Measurements from ENCODE around the gene TBC1D22A. TPM values are rescaled to one million over a fixed set of nuclear protein-coding genes. Genes with fewer than 3 reads are reported as not detected.
"Not testable (repeated sequence)": the region's sequence is repeated elsewhere in the genome, so short reads cannot be mapped to it uniquely, and the experiment has no call there.

TBC1D22A gene
- polyA plus RNA-seq, 4 donors, result 17.7 to 26.4 (median 21.0) TPM

GRCh38 chr22:46976598-46976997 is 214.1 kb downstream of the TBC1D22A start:
- 98 to 99% (median 98%) methylated on average over 10 of the region's 10 CpGs for WGBS, 3 donors
- no peak for FAIRE-seq
- peaks cover 7 to 49% (median 14%) of the 10 kb centered on the region in 3 donors for H3K36me3 ChIP-seq (ENCODE audit: control insufficient read depth in 3 of 3, insufficient read depth in 2 of 3, low read depth in 1 of 3, low read length in 3 of 3)
- H3K4me1 ChIP-seq (ENCODE audit: control insufficient read depth in 3 of 3, insufficient read depth in 2 of 3, low read depth in 1 of 3, low read length in 2 of 3), result peaks cover 0 to 3% (median 0%) of the 10 kb centered on the region in 3 donors
- DNase-seq, result no peak
- no peaks in the 10 kb centered on the region for H3K9me3 ChIP-seq (ENCODE audit: control insufficient read depth in 2 of 2, insufficient read depth in 1 of 2, low read depth in 1 of 2, low read length in 1 of 2)
- no peak overlapping the region for H3K4me3 ChIP-seq (ENCODE audit: low read depth in 1 of 3, low read length in 3 of 3)
- no peak overlapping the region for H3K27ac ChIP-seq (ENCODE audit: low read depth in 1 of 3, low read length in 2 of 3)
- no peaks in the 10 kb centered on the region for H3K27me3 ChIP-seq (ENCODE audit: control insufficient read depth in 3 of 3, insufficient read depth in 3 of 3, low read length in 3 of 3)

DNA sequence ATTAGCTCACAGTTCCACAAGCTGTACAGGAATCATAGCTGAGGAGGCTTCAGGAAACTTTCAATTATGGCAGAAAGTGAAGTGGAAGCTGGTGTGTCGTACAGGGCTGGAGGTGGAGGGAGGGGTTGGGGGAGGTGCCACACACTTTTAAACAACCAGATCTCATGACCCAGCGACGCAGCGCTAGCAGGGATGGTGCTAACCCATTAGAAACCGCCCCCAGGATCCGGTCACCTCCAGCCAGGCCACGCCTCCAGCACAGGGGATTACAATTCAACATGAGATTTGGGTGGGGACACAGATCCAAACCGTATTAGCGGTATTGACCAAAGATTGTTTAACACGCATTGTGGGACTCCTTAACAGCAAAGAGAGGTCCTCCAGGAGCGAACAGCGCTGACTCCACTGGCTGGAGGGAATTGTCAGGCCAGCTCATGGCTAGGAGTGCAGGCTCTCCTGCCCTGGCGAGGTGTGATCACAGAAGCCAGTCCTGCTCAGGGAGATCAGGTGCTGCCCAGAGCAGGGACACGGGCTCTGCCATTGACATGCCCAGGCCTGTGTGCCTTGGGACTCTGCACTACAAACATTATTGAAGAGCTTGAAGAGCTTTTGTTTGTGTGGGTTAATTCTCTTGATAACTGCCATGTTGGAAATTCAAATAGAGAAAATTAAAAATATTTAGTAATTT is 215.3 kb downstream of the TBC1D22A start:
- no peak for FAIRE-seq
- no peaks in the 10 kb centered on the region for H3K9me3 ChIP-seq (ENCODE audit: control insufficient read depth in 2 of 2, insufficient read depth in 1 of 2, low read depth in 1 of 2, low read length in 1 of 2)
- no peak overlapping the region for H3K4me3 ChIP-seq (ENCODE audit: low read depth in 1 of 3, low read length in 3 of 3)
- no peak for DNase-seq
- H3K27ac ChIP-seq (ENCODE audit: low read depth in 1 of 3, low read length in 2 of 3), result no peak overlapping the region
- H3K36me3 ChIP-seq (ENCODE audit: control insufficient read depth in 3 of 3, insufficient read depth in 2 of 3, low read depth in 1 of 3, low read length in 3 of 3), result peaks cover 7 to 45% (median 14%) of the 10 kb centered on the region in 3 donors
- 97 to 99% (median 98%) methylated on average over 14 of the region's 14 CpGs for WGBS, 3 donors
- H3K4me1 ChIP-seq (ENCODE audit: control insufficient read depth in 3 of 3, insufficient read depth in 2 of 3, low read depth in 1 of 3, low read length in 2 of 3), result no peaks in the 10 kb centered on the region
- H3K27me3 ChIP-seq (ENCODE audit: control insufficient read depth in 3 of 3, insufficient read depth in 3 of 3, low read length in 3 of 3), result no peaks in the 10 kb centered on the region

- H3K9me3 ChIP-seq (ENCODE audit: control insufficient read depth in 2 of 2, insufficient read depth in 1 of 2, low read depth in 1 of 2, low read length in 1 of 2); H3K4me3 ChIP-seq (ENCODE audit: low read depth in 1 of 3, low read length in 3 of 3); H3K27ac ChIP-seq (ENCODE audit: low read depth in 1 of 3, low read length in 2 of 3); FAIRE-seq; H3K4me1 ChIP-seq (ENCODE audit: control insufficient read depth in 3 of 3, insufficient read depth in 2 of 3, low read depth in 1 of 3, low read length in 2 of 3); DNase-seq; H3K27me3 ChIP-seq (ENCODE audit: control insufficient read depth in 3 of 3, insufficient read depth in 3 of 3, low read length in 3 of 3): not testable (repeated sequence)
- H3K36me3 ChIP-seq (ENCODE audit: control insufficient read depth in 3 of 3, insufficient read depth in 2 of 3, low read depth in 1 of 3, low read length in 3 of 3), result peaks cover 7 to 42% (median 14%) of the 10 kb centered on the region in 3 donors
- 98 to 100% (median 98%) methylated on average over 12 of the region's 12 CpGs for WGBS, 3 donors
Measured at GRCh38 chr22:46978668-46979067, 216.2 kb downstream of the TBC1D22A start.

GRCh38 chr22:46979506-46979905 is 217.1 kb downstream of the TBC1D22A start:
- 95 to 98% (median 96%) methylated on average over 12 of the region's 12 CpGs for WGBS, 3 donors

GRCh38 chr22:46980392-46980791 is 217.9 kb downstream of the TBC1D22A start:
- H3K27me3 ChIP-seq (ENCODE audit: control insufficient read depth in 3 of 3, insufficient read depth in 3 of 3, low read length in 3 of 3), result no peaks in the 10 kb centered on the region
- H3K4me3 ChIP-seq (ENCODE audit: low read depth in 1 of 3, low read length in 3 of 3), result no peak overlapping the region
- no peak overlapping the region for H3K27ac ChIP-seq (ENCODE audit: low read depth in 1 of 3, low read length in 2 of 3)
- H3K4me1 ChIP-seq (ENCODE audit: control insufficient read depth in 3 of 3, insufficient read depth in 2 of 3, low read depth in 1 of 3, low read length in 2 of 3), result no peaks in the 10 kb centered on the region
- FAIRE-seq (no peak), DNase-seq (no peak)
- H3K36me3 ChIP-seq (ENCODE audit: control insufficient read depth in 3 of 3, insufficient read depth in 2 of 3, low read depth in 1 of 3, low read length in 3 of 3), result peaks cover 7 to 32% (median 8%) of the 10 kb centered on the region in 3 donors
- H3K9me3 ChIP-seq (ENCODE audit: control insufficient read depth in 2 of 2, insufficient read depth in 1 of 2, low read depth in 1 of 2, low read length in 1 of 2), result no peaks in the 10 kb centered on the region
- 84 to 98% (median 97%) methylated on average over 3 of the region's 3 CpGs for WGBS, 3 donors

More at GRCh38 chr22:46979506-46979905, 217.1 kb downstream of the TBC1D22A start:
- Histone ChIP-seq H3K4me3 (ENCODE audit: low read depth in 1 of 3, low read length in 3 of 3) (no peak overlapping the region), H3K4me1 (ENCODE audit: control insufficient read depth in 3 of 3, insufficient read depth in 2 of 3, low read depth in 1 of 3, low read length in 2 of 3) (no peaks in the 10 kb centered on the region), H3K27me3 (ENCODE audit: control insufficient read depth in 3 of 3, insufficient read depth in 3 of 3, low read length in 3 of 3) (no peaks in the 10 kb centered on the region), H3K36me3 (ENCODE audit: control insufficient read depth in 3 of 3, insufficient read depth in 2 of 3, low read depth in 1 of 3, low read length in 3 of 3) (peaks cover 7 to 37% (median 12%) of the 10 kb centered on the region in 3 donors), H3K9me3 (ENCODE audit: control insufficient read depth in 2 of 2, insufficient read depth in 1 of 2, low read depth in 1 of 2, low read length in 1 of 2) (no peaks in the 10 kb centered on the region), H3K27ac (ENCODE audit: low read depth in 1 of 3, low read length in 2 of 3) (no peak overlapping the region)
- no peak for FAIRE-seq
- no peak for DNase-seq

GRCh38 chr22:46982635-46983034 is 220.2 kb downstream of the TBC1D22A start:
- H3K9me3 ChIP-seq (ENCODE audit: control insufficient read depth in 2 of 2, insufficient read depth in 1 of 2, low read depth in 1 of 2, low read length in 1 of 2), result no peaks in the 10 kb centered on the region

DNA sequence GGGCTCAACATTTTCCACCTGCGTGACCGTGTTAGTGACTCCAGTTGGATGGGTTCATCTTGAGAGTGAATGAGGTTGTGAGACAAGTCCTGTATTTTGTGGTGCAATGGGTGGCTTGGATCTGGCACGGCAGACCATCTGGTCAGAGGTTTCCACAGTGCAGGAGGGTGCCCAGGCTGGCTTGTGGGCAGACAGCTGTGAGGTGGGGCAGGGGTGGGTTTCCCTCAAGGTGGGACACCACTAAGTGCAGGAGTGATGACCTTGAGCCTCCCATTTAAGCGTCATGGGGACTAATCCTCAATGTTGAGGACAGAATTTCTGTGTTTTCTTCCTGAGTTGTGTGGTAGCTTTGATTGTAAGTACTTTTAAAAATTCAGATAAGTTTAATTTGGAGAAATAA is 220.6 kb downstream of the TBC1D22A start:
- H3K9me3 ChIP-seq (ENCODE audit: control insufficient read depth in 2 of 2, insufficient read depth in 1 of 2, low read depth in 1 of 2, low read length in 1 of 2), result no peaks in the 10 kb centered on the region
- no peak overlapping the region for H3K4me3 ChIP-seq (ENCODE audit: low read depth in 1 of 3, low read length in 3 of 3)
- DNase-seq, result no peak
- H3K27ac ChIP-seq (ENCODE audit: low read depth in 1 of 3, low read length in 2 of 3), result no peak overlapping the region
- H3K27me3 ChIP-seq (ENCODE audit: control insufficient read depth in 3 of 3, insufficient read depth in 3 of 3, low read length in 3 of 3), result no peaks in the 10 kb centered on the region
- FAIRE-seq, result no peak
- H3K4me1 ChIP-seq (ENCODE audit: control insufficient read depth in 3 of 3, insufficient read depth in 2 of 3, low read depth in 1 of 3, low read length in 2 of 3), result no peaks in the 10 kb centered on the region
- WGBS, 3 donors, result 94 to 95% (median 94%) methylated on average over 4 of the region's 4 CpGs
- peaks cover 0 to 16% (median 3%) of the 10 kb centered on the region in 3 donors for H3K36me3 ChIP-seq (ENCODE audit: control insufficient read depth in 3 of 3, insufficient read depth in 2 of 3, low read depth in 1 of 3, low read length in 3 of 3)

More at GRCh38 chr22:46982635-46983034, 220.2 kb downstream of the TBC1D22A start:
- Histone ChIP-seq H3K4me1 (ENCODE audit: control insufficient read depth in 3 of 3, insufficient read depth in 2 of 3, low read depth in 1 of 3, low read length in 2 of 3) (no peaks in the 10 kb centered on the region), H3K27me3 (ENCODE audit: control insufficient read depth in 3 of 3, insufficient read depth in 3 of 3, low read length in 3 of 3) (no peaks in the 10 kb centered on the region), H3K4me3 (ENCODE audit: low read depth in 1 of 3, low read length in 3 of 3) (no peak overlapping the region), H3K27ac (ENCODE audit: low read depth in 1 of 3, low read length in 2 of 3) (no peak overlapping the region), H3K36me3 (ENCODE audit: control insufficient read depth in 3 of 3, insufficient read depth in 2 of 3, low read depth in 1 of 3, low read length in 3 of 3) (peaks cover 0 to 20% (median 3%) of the 10 kb centered on the region in 3 donors)
- FAIRE-seq (no peak), DNase-seq (no peak)
- 96 to 98% (median 97%) methylated on average over 14 of the region's 14 CpGs for WGBS, 3 donors

- DNase-seq (peak in 1 of 2 donors; percentile 44), FAIRE-seq (no peak)
- H3K4me1 ChIP-seq (ENCODE audit: control insufficient read depth in 3 of 3, insufficient read depth in 2 of 3, low read depth in 1 of 3, low read length in 2 of 3), result no peaks in the 10 kb centered on the region
- H3K36me3 ChIP-seq (ENCODE audit: control insufficient read depth in 3 of 3, insufficient read depth in 2 of 3, low read depth in 1 of 3, low read length in 3 of 3), result peaks cover 0 to 7% (median 0%) of the 10 kb centered on the region in 3 donors
- 30 to 83% (median 50%) methylated on average over 16 of the region's 16 CpGs for WGBS, 3 donors
- no peak overlapping the region for H3K4me3 ChIP-seq (ENCODE audit: low read depth in 1 of 3, low read length in 3 of 3)
- H3K9me3 ChIP-seq (ENCODE audit: control insufficient read depth in 2 of 2, insufficient read depth in 1 of 2, low read depth in 1 of 2, low read length in 1 of 2), result no peaks in the 10 kb centered on the region
- no peaks in the 10 kb centered on the region for H3K27me3 ChIP-seq (ENCODE audit: control insufficient read depth in 3 of 3, insufficient read depth in 3 of 3, low read length in 3 of 3)
- H3K27ac ChIP-seq (ENCODE audit: low read depth in 1 of 3, low read length in 2 of 3), result peak overlapping the region in 1 of 3 donors; percentile 35
Measured at GRCh38 chr22:46984751-46985506, 222.5 kb downstream of the TBC1D22A start.
